22Rv1 (cell line): ENCODE data around the gene SELE.

Source experiments
- H3K27ac ChIP-seq: fragments of 450-650 bp; 2 replicates; pipeline ENCODE4 v1.5.1; 2017
- CTCF ChIP-seq: fragments of 450-650 bp; IDR thresholded peaks from 2 replicates; pipeline ENCODE4 v1.5.1; 2017; ENCODE audit warnings: mild to moderate bottlenecking
- ZFX ChIP-seq: fragments of 450-650 bp; IDR thresholded peaks from 2 replicates; pipeline ENCODE4 v1.6.1; 2017; ENCODE audit warnings: antibody characterized with exemption, borderline replicate concordance

Gene SELE

GRCh38 chr1:169733924-169734323, at the start of gene SELE:
SELE (minus strand) TSS chr1:169734079; CDS start chr1:169733612, 467 bp downstream.
- TF ChIP-seq ZFX: no peak
- no peak for TF ChIP-seq CTCF

GRCh38 chr1:169782596-169782995, 48.7 kb upstream of the SELE start:
- no peak overlapping the region for H3K27ac ChIP-seq
- no peak for TF ChIP-seq CTCF
- TF ChIP-seq ZFX: no peak

More at GRCh38 chr1:169733924-169734323, at the start of gene SELE:
- no peak within 1 kb of the TSS for H3K27ac ChIP-seq

- no peak overlapping the region for H3K27ac ChIP-seq
- TF ChIP-seq ZFX: no peak
- TF ChIP-seq CTCF: no peak
These were observed 46.1 kb upstream of the SELE start for GRCh38 chr1:169779970-169780369.

GRCh38 chr1:169779150-169779549, 45.3 kb upstream of the SELE start:
- TF ChIP-seq ZFX (no peak), CTCF (no peak)
- H3K27ac ChIP-seq: no peak overlapping the region

GRCh38 chr1:169776440-169776839, 42.6 kb upstream of the SELE start:
- H3K27ac ChIP-seq: no peak overlapping the region
- TF ChIP-seq CTCF: no peak
- no peak for TF ChIP-seq ZFX

GRCh38 chr1:169768161-169768560, 34.3 kb upstream of the SELE start:
- no peak overlapping the region for H3K27ac ChIP-seq
- TF ChIP-seq CTCF: no peak
- TF ChIP-seq ZFX: no peak

GRCh38 chr1:169765580-169766331, 31.9 kb upstream of the SELE start:
- no peak overlapping the region for H3K27ac ChIP-seq
- TF ChIP-seq ZFX (no peak), CTCF (no peak)
